Muscle layer of colon (tissue), 2 donors: ENCODE results near the gene ZNF319.

Experiments
- H3K27ac ChIP-seq: one replicate; pipeline ENCODE4 v1.7.0; 2013; ENCODE audit warnings: low read depth, mild to moderate bottlenecking, low read length, moderate library complexity
- H3K27me3 ChIP-seq, 2 donors: one replicate each; pipeline ENCODE4 v1.7.0; 2013; ENCODE audit warnings: low read length in 2 of 2, mild to moderate bottlenecking in 2 of 2; ENCODE audit not compliant: insufficient read depth in 2 of 2, control insufficient read depth in 1 of 2
- H3K36me3 ChIP-seq: one replicate; pipeline ENCODE4 v1.7.0; 2013; ENCODE audit warnings: mild to moderate bottlenecking, low read length; ENCODE audit not compliant: insufficient read depth
- H3K4me1 ChIP-seq: one replicate; pipeline ENCODE4 v1.7.0; 2013; ENCODE audit warnings: mild to moderate bottlenecking, low read length; ENCODE audit not compliant: insufficient read depth
- H3K4me3 ChIP-seq, 2 donors: one replicate each; pipeline ENCODE4 v1.7.0; 2013; ENCODE audit warnings: low read length in 2 of 2, low read depth in 1 of 2, mild to moderate bottlenecking in 1 of 2, moderate library complexity in 1 of 2
- H3K9ac ChIP-seq: one replicate; pipeline ENCODE4 v1.7.0; 2013; ENCODE audit warnings: low read length
- H3K9me3 ChIP-seq: one replicate; pipeline ENCODE4 v1.7.0; 2013; ENCODE audit warnings: mild to moderate bottlenecking, low read length
- donor health status: abdominal sarcoma.
- donor health status: Adenocarcinoma of cecum.

ZNF319 gene

GRCh38 chr16:57992084-57992483 is 8.4 kb downstream of the ZNF319 start:
- no peaks in the 10 kb centered on the region for H3K9me3 ChIP-seq
- H3K4me1 ChIP-seq: no peaks in the 10 kb centered on the region
- no peak overlapping the region for H3K27ac ChIP-seq
- H3K4me3 ChIP-seq: no peak overlapping the region
- no peaks in the 10 kb centered on the region for H3K27me3 ChIP-seq
- H3K9ac ChIP-seq: no peak overlapping the region
- peaks cover 34% of the 10 kb centered on the region for H3K36me3 ChIP-seq

GRCh38 chr16:57991551-57992059 is 8.9 kb downstream of the ZNF319 start:
- no peaks in the 10 kb centered on the region for H3K4me1 ChIP-seq

GRCh38 chr16:57988929-57989328 is 11.5 kb downstream of the ZNF319 start:
- H3K4me3 ChIP-seq: no peak overlapping the region
- H3K9me3 ChIP-seq: no peaks in the 10 kb centered on the region
- no peak overlapping the region for H3K27ac ChIP-seq
- H3K36me3 ChIP-seq: peaks cover 3% of the 10 kb centered on the region
- peaks cover 12% of the 10 kb centered on the region for H3K4me1 ChIP-seq
- H3K27me3 ChIP-seq: peaks cover 0 to 8% of the 10 kb centered on the region in 2 donors
- H3K9ac ChIP-seq: no peak overlapping the region

More at GRCh38 chr16:57991551-57992059, 8.9 kb downstream of the ZNF319 start:
- Histone ChIP-seq H3K36me3 (peaks cover 29% of the 10 kb centered on the region), H3K4me3 (no peak overlapping the region), H3K9ac (no peak overlapping the region), H3K27me3 (no peaks in the 10 kb centered on the region), H3K27ac (no peak overlapping the region), H3K9me3 (no peaks in the 10 kb centered on the region)

GRCh38 chr16:57987441-57988177 is 12.9 kb downstream of the ZNF319 start:
- Histone ChIP-seq H3K9me3 (no peaks in the 10 kb centered on the region), H3K36me3 (no peaks in the 10 kb centered on the region), H3K27ac (no peak overlapping the region), H3K9ac (no peak overlapping the region), H3K4me1 (peaks cover 12% of the 10 kb centered on the region), H3K4me3 (no peak overlapping the region), H3K27me3 (peaks cover 0 to 8% of the 10 kb centered on the region in 2 donors)

GRCh38 chr16:57986196-57986595 is 14.3 kb downstream of the ZNF319 start:
- H3K9me3 ChIP-seq: no peaks in the 10 kb centered on the region
- H3K36me3 ChIP-seq: no peaks in the 10 kb centered on the region
- H3K27ac ChIP-seq: no peak overlapping the region
- H3K27me3 ChIP-seq: peaks cover 0 to 8% of the 10 kb centered on the region in 2 donors
- H3K4me3 ChIP-seq: no peak overlapping the region
- peaks cover 12% of the 10 kb centered on the region for H3K4me1 ChIP-seq
- no peak overlapping the region for H3K9ac ChIP-seq

- Histone ChIP-seq H3K9ac (no peak overlapping the region), H3K27ac (no peak overlapping the region)
Measured at GRCh38 chr16:57985204-57986181, 15.0 kb downstream of the ZNF319 start.

GRCh38 chr16:57984443-57985203 is 15.8 kb downstream of the ZNF319 start:
- Histone ChIP-seq H3K9me3 (no peaks in the 10 kb centered on the region), H3K4me3 (peak overlapping the region; percentile 61 to 68), H3K27me3 (peaks cover 0 to 8% of the 10 kb centered on the region in 2 donors), H3K4me1 (peaks cover 12% of the 10 kb centered on the region), H3K36me3 (no peaks in the 10 kb centered on the region), H3K9ac (peak overlapping the region; percentile 15), H3K27ac (no peak overlapping the region)

More at GRCh38 chr16:57985204-57986181, 15.0 kb downstream of the ZNF319 start:
- H3K4me1 ChIP-seq: peaks cover 12% of the 10 kb centered on the region
- H3K27me3 ChIP-seq: peaks cover 0 to 8% of the 10 kb centered on the region in 2 donors
- no peaks in the 10 kb centered on the region for H3K36me3 ChIP-seq
- peak overlapping the region; percentile 61 to 68 for H3K4me3 ChIP-seq
- no peaks in the 10 kb centered on the region for H3K9me3 ChIP-seq

GRCh38 chr16:57982385-57982784 is 18.1 kb downstream of the ZNF319 start:
- Histone ChIP-seq H3K36me3 (no peaks in the 10 kb centered on the region), H3K9ac (no peak overlapping the region), H3K27ac (no peak overlapping the region), H3K4me1 (peaks cover 12% of the 10 kb centered on the region), H3K27me3 (peaks cover 0 to 8% of the 10 kb centered on the region in 2 donors), H3K4me3 (no peak overlapping the region), H3K9me3 (no peaks in the 10 kb centered on the region)

- Histone ChIP-seq H3K9ac (no peak overlapping the region), H3K4me1 (peaks cover 12% of the 10 kb centered on the region), H3K4me3 (no peak overlapping the region), H3K27ac (no peak overlapping the region), H3K9me3 (no peaks in the 10 kb centered on the region), H3K27me3 (peaks cover 0 to 8% of the 10 kb centered on the region in 2 donors), H3K36me3 (no peaks in the 10 kb centered on the region)
Measured at GRCh38 chr16:57981636-57982035, 18.8 kb downstream of the ZNF319 start.

GRCh38 chr16:57979006-57979585 is 21.4 kb downstream of the ZNF319 start:
- H3K4me3 ChIP-seq: no peak overlapping the region
- H3K27ac ChIP-seq: no peak overlapping the region
- H3K36me3 ChIP-seq: no peaks in the 10 kb centered on the region
- H3K9me3 ChIP-seq: no peaks in the 10 kb centered on the region
- no peak overlapping the region for H3K9ac ChIP-seq
- H3K4me1 ChIP-seq: peaks cover 8% of the 10 kb centered on the region
- no peaks in the 10 kb centered on the region for H3K27me3 ChIP-seq
